Stimulated activated CD4-positive, alpha-beta T cell treated with anti-CD3 and anti-CD28 coated beads, Interleukin-2, amount 100 ng/mL, for 48 hours (primary cell): ENCODE data around the gene ACE2.

Experiments
- DNase-seq, 2 donors: peaks; one replicate each; pipeline ENCODE4 v3.0.0-alpha.2; 2020

The ACE2 gene

DNA sequence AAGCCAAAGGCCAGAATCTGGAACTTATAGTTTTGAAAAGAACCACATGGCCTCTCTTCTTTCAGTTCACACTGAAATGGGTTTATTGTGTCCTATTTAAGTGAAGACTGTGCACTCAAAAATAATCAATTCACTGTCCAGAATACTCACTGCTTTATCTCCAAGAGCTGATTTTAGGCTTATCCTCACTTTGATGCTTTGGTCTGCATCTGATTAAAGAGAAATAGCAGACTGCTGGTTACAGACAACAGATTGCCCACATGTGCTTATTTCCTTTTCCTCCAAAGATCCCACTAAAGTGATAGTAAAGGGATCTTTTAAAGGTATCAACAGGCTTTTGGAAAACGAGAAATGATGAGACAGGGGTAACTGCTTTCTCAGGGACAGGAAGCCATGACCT, 30.6 kb downstream of the ACE2 start:
- DNase-seq = no peak

DNA sequence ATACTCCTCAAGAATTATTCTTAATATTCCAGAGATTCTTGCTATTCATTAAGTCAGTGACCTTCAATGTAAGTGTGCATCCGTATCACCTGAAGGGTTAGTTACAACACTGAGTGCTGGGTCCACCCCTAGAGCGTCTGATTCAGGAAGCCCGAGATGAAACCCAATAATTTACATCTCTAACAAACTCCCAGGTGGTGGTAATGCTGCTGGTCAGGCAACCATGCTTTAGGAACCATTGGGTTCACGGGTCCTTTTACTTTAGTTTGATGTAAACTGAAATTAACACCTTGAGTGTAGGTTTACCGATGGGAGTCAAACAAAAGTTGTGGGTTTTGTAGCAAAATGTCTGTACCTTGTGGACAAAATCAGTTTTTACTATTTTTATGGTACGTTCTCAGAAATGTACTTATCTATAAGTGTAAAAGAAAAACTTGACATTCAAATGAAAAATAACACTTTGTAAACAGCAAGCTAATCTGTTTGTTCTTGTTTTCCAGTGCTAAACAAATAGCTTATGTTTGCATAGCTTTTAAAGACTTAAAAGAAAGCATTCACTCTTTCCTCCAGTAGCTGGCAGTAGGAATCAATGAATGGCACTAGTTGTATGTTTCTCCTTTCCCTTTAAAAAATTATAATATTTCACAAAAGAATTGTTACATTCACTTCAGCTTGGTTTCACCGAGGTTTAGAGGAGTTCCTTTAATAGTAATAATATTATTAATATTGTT, 32.7 kb downstream of the ACE2 start:
- DNase-seq = no peak

DNA sequence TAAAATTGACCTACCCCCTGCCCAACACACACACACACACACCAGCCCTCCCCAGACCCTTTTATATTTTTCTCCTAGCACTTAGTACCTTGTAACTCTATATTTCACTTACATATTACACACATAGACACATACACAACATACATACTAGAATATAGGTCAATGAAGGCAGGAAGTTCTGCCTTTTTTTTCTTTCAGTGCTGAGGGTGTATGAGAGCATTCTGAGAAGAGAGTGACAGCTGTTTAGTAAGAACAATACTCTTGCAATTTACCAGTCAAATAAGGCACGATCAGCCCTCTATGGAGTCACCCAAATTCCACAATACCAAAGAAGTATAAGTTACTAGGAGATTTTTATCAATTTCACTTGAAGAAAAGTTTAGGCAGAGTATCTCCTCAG, 33.5 kb downstream of the ACE2 start:
- no peak for DNase-seq

DNA sequence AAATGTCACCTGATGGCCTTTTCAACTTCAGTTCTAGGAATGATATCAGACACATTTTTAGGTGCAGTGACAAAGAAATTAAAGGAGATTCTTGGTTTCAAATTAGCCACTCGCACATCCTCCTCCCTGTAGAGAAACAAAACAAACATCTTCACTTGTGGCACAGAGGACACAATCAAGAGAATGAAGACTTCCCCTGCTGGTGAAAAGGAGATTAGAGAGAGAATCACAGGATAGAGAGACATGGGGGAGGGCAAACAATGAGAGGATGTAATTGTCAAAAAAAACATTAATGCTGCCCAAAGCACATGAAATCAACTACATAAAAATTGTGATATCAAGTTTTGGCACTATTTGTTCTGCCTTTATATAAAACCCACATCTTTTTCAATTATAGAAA, 34.5 kb downstream of the ACE2 start:
- no peak for DNase-seq

DNA sequence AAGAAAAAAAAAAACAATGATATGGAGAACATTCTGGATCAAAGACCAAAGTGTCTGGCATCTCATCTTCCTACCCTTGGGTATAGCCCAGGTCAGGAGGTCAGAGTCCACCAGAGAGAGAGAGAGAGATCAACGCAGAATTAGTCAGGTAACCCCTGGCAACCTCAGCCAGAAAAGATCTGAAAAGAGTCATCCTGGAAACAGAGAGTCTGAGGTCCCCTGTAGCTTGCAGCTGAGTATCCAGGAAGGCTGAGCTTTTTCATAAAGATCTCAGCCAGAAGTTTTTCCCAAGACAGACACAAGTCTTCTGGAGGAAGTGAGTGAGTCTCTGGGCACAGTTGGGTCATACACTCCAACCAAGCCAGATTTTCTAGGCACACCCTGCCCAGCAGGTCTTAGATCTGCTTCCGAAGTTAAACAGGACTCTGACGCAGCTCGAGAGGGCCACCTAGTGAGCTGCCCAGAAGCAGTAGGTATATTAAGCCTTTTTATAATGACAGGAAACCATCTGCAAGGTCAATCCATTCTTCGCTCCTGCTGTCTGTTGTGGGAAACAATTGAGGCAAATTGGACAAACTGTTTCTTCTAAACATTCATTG, 35.7 kb downstream of the ACE2 start:
- DNase-seq = peak; percentile 7 to 11

DNA sequence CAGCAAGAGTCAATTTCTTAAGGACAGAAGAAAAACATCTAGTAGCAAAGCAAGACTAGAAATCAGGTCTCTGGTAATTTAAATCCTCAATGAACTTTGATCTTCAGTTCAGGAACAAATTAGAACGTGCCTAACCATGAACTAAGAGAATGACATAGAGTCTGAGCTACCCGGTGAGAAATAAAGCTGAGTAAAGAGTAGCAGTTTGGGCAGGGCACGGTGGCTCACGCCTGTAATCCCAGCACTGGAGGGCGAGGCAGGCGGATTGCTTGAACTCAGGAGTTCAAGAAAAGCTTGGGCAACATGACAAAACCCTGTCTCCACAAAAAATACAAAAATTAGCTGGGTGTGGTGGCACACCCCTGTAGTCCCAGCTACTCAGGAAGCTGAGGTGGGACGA, 37.7 kb downstream of the ACE2 start:
- DNase-seq = no peak

DNA sequence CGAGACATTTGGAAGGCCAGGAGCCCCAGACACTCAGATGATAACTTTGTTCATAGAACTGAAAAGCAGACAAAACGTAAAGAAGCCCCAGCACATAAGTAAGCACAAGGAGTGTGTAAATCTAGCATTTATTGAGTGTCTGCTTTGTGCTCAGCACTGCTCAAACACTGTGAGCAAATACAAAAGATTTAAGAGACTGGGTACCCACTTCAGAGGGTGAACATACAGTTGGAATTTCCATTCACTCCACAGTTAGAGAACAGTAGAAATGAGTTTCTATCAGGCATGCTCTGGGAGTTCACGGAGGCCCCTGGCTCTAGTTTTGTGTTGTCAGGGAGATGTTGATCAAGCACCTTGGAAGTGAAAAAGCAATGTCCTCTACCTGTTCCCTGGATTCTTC, 39.8 kb downstream of the ACE2 start:
- DNase-seq = no peak

DNA sequence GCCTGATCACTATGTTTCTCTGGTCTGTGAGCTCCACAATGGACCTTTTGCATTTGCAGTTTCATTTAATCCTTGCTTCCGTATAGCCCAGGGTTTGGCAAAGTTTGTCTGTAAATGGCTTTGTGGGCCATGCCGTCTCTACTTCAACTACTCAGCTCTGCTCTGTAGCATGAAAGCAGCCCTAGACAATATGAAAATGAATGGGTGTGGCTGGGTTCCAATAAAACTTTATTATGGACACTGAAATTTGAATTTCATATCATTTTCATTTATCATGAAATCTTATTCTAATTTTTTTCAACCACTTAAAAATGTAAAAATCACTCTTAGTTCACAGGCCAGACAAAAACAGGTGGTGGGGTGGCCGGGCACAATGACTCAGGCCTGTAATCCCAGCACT, 41.5 kb downstream of the ACE2 start:
- no peak for DNase-seq

DNA sequence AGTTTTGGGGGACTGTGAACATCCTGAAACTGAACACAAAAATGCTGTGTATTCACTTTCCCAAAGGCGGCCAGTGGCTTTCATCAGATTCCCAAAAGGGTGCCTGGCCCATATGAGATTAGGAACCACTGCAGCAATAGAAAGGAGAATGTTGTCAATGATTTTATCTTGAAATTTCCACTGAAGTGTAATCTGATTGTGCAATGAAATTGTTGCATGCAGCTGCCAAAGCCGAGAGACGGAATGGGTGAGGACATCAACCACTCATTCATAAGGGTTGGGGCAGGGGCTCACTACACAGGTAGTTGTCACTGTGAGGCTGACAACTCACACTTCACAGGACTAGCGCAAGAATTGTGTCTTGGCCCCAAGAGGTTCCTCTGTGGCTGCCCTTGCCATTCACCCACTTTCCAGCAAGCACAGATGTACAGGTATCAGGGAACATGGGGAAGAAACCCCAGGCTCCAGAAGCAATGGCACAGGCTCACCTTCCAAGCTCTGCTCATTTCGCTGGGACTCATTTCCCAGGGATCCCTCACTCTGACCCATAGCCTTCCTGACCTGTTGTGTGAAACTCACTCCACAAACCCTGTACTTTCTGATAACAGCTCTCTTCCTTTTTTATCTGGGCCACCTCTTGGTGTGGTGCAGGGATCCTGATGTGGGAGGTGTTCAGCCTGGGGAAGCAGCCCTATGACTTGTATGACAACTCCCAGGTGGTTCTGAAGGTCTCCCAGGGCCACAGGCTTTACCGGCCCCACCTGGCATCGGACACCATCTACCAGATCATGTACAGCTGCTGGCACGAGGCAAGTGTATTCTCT, 51.4 kb downstream of the ACE2 start:
- no peak for DNase-seq

DNA sequence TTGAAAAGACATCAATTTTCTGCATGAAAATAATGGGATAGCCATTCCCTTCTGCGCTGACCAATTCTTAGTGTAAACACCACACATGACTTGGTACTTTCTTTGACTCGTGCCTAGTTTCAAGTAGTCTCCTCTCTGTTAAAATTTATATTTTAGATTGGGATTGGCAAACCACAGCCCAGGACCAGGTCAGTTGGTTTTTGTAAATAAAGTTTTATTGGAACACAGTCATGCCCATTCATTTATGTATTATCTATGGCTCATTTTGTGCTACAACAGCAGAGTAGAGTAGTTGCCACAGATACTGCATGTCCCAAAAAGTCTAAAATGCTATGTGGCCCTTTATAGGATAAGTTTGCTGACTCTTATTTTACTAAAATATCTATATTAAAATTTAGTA, 53.4 kb downstream of the ACE2 start:
- DNase-seq = no peak

DNA sequence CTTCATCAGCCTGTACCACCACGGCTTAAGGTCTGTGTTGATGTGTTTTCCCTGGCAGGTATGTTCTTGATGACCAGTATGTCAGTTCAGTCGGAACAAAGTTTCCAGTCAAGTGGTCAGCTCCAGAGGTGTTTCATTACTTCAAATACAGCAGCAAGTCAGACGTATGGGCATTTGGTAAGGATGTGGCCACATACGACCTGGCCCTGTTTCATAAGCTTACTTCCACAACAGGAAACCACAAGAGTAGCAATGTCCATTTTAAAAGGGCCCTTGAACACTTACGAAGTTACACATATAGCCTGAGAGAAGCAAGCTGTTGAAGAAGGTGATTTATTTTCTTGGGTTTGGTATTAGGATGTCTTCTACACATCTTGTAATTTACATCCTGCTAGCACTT, 54.0 kb downstream of the ACE2 start:
- no peak for DNase-seq

DNA sequence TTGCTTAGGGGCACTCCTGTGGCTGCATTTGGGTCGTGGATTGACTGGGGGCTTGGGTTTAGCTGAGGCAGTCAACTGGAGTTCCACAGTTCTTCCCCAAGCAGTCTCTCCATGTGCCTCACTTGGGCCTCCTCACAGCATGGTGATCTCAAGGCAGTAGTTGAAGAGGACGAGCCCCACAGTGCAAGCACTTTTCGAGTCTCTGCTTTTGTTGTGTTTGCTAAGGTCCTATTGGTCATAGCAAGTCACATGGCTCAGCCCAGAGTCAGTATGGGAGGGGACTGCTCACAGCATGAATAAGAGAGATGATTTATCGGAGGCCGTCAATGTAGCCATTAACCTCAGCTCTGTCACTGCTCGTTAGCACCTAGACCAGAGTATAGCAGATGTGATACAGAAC, 70.4 kb downstream of the ACE2 start:
- no peak for DNase-seq

DNA sequence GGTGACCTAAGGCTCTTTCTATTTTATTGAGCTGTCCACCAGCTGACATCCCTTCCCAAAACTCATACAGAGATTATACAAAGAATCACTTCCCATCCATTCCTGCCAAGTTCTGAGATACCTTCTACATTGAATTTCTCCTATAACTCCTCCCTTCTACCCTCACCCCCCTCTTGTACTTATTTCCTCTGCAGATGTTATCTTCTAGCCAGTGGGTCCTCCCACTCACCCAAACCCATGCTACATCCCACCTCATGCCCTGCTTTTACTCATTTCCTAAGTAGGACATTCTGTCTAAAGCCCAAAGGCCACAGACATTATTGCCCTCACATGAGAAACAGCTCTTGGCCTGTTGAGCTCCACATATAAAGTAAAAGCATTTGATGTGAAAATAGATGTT, 71.6 kb downstream of the ACE2 start:
- DNase-seq = no peak

DNA sequence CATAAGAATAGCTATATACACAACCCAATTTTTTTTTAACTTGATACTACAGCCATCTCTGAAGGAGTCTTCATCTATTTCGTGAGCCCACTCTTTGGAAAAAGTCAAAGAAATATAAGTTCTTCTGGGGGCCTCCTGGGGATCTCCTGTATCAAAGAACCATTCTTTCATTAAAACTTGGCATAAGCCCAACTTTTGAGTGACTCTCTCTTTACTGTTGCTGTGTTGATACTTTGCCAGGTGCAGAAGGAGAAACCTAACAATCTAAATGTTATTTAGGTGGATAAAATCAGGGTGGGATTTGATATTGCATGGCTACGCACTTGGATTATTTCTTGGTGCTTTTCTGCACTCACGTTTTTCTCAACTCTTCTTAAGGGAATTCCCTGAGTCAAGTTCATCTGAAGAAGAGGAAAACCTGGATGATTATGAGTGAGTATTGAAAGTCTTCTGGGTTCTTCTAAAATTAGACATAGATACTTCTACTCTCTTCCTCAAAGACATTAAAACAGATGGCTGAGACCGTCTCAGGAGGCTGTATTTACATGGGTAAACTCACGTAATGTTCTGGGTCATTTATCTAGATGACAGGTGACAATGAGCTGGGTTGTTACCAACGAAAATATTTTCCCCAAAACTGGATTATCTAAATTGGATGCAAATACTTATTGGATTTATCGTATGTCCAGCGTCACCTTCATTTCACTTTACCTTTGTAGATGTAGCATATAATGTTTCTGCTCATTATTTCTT, 74.9 kb downstream of the ACE2 start:
- DNase-seq = no peak

DNA sequence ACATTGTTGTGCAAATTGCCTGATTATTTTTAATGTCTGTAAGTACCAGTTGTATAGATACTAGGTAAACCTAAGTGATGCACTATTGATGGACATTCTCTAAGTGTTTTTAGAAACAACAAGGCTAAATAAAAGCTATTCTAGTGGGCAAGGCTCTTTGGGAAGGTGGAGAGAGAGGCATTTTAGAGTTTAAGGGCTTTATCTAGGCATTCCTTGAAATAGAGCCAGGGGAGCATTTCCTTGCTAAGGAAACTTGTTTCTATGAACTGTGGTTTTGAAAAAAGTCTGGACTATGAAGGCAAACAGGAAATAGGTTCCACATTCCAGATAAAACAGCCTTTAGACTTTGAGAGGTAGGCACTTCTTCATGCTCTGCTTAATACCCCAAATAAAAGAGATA, 76.3 kb downstream of the ACE2 start:
- DNase-seq = no peak

DNA sequence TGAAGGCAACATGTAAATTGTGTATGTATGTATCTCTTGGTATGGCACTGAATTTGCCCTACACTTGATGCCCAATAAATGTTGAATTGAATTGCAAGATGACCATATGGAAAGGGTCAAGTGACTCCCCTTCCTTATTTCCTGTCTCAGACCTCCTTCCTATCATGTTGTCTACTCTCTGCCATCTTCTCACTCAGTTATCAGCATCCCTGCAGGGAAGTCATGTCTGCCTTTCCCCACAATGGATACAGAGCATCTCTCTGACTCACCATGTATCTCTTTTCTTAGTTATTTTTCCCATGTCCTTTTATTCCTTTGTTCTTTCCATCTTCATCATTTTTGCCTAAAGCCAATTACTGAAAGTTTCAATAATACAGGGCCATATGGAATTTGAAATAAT, 77.7 kb downstream of the ACE2 start:
- no peak for DNase-seq

DNA sequence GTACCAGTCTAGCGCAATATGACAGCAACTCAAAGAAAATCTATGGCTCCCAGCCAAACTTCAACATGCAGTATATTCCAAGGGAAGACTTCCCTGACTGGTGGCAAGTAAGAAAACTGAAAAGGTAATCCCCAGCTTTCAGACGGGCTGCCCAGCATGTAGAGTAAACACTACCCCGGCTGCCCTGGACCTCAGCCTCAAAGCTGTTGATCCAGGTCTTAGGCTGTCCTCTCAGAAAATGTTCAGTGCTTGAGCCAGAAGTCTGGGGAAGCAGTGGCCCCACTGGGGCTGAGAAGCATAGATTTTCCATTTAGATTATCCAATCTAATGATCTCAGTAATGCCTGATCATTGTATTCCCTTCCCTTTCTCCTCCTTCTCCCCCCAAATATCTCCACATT, 78.3 kb downstream of the ACE2 start:
- no peak for DNase-seq

DNA sequence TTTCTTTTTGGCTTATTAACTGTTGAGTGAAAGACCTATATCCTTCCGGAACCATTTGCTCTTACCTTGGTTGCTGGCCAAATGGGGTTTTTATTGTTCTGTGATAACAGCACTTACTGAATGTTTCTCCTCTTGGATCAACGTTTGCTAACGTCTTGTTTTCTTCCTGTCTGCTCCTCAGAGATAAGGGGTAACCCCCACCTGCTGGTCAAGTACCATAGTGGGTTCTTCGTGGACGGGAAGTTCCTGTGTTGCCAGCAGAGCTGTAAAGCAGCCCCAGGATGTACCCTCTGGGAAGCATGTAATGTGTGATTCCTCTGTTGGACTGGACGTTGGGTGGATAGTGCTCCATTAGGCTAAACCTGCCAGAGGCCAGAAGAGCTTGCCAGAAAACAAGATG, 84.8 kb downstream of the ACE2 start:
- no peak for DNase-seq

DNA sequence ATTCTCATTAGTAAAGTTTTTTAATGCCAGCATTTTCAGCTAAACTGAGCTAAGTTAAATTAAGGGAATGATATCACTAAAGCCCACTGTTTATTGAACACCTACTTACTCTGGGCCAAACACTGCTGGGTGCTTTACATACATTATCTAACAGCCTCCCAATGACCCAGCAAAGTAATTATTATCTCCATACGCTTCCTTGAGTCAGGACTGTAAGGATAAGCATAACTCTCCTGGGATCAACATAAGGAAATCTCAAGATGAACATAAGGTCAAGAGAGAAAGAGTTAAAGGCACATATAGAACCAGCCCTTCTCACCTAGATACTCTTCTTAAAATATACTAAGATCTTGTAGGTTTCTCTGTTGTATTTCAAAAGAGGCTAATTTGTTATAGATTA, 86.5 kb downstream of the ACE2 start:
- DNase-seq = no peak

DNA sequence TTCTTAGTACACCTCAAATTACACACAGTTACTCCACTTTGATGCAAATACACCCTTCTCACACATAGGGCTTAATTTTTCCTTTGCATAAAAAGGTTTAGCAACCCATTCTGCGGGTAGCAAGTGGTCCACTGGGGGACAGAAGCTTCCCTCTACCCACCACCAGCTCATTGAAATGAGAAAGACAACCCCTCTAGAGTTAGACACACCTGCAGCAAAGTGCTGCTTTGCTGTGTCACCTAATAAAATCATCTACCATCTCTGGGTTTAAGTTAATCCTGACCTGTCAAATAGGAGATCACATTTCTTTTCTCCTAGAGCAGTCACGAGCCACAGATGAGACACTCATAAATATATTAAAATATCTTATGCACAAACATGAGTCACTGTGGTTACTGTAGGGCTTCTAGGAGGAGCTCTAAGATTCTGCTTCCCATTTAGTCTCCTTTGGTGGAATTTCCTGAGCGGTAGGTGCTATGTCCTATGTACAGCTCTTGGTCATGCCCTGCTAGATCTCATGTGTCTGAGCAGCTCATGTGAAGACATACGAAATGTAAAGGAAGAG, 88.3 kb downstream of the ACE2 start:
- no peak for DNase-seq

DNA sequence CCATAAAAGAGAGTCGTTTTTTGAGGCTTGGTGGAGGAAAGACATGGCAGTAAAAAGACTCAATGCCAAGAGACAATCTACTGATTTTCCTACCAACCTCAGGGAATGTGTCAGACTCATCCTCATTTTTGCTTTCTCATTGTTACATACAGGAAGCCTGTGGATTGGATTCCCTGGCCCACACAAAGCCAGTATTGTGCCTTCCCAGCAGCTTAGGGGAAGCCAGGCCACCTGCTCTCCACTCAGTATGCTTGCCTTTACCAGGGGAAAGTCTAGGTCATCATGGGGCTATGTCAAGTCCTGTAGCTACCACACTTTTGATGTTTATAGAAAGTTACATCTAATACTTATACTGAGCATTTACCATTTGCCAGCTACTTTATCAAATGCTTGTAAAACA, 89.2 kb downstream of the ACE2 start:
- DNase-seq = no peak
